Glutamatergic neuron (in vitro differentiated cells): ENCODE results near the gene STPG4. TPM values are rescaled to one million over a fixed set of nuclear protein-coding genes. Genes with fewer than 3 reads are reported as not detected.

Experiments used
- DNase-seq: peaks from one replicate; pipeline ENCODE4 v3.0.0; 2022
- H3K27ac Mint-ChIP-seq: one replicate; pipeline ENCODE4 v1.8.0; 2020; ENCODE audit warnings: mild to moderate bottlenecking, mixed read lengths, inconsistent platforms; ENCODE audit not compliant: unreplicated experiment
- H3K27me3 Mint-ChIP-seq: one replicate; pipeline ENCODE4 v1.8.0; 2020; ENCODE audit warnings: mild to moderate bottlenecking, moderate library complexity, mixed read lengths, inconsistent platforms; ENCODE audit not compliant: unreplicated experiment
- H3K36me3 Mint-ChIP-seq: one replicate; pipeline ENCODE4 v1.8.0; 2020; ENCODE audit warnings: mild to moderate bottlenecking, mixed read lengths, inconsistent platforms; ENCODE audit not compliant: unreplicated experiment
- H3K4me1 Mint-ChIP-seq: one replicate; pipeline ENCODE4 v1.8.0; 2020; ENCODE audit warnings: mild to moderate bottlenecking, low read depth, mixed read lengths, inconsistent platforms; ENCODE audit not compliant: unreplicated experiment
- H3K4me3 Mint-ChIP-seq: one replicate; pipeline ENCODE4 v1.8.0; 2020; ENCODE audit warnings: mild to moderate bottlenecking, mixed read lengths, inconsistent platforms; ENCODE audit not compliant: unreplicated experiment
- H3K9me3 Mint-ChIP-seq: one replicate; pipeline ENCODE4 v1.8.0; 2020; ENCODE audit warnings: mild to moderate bottlenecking, moderate library complexity, mixed read lengths, inconsistent platforms; ENCODE audit not compliant: unreplicated experiment
- total RNA-seq: library from RNA; stranded (reverse); fragmentation: NEBNext Ultra II Directional; extraction: Animal tissue kit (Norgen Biotek cat#: 25700); gene quantifications from one replicate; pipeline ENCODE4 v1.2.1, GENCODE V29; 2021; ENCODE audit not compliant: unreplicated experiment
- TF ChIP-seq, protein P1 (sequence below): fragments of 200-600 bp; sonication (generic); IDR thresholded peaks from one replicate; pipeline ENCODE4 v1.5.0; 2021; ENCODE audit not compliant: partially characterized antibody, unreplicated experiment

STPG4 gene
- total RNA-seq, 1 donor from 2014 or later, result 1.3 TPM

GRCh38 chr2:47051562-47051961 is 103.5 kb downstream of the STPG4 start:
- peaks cover 6% of the 10 kb centered on the region for H3K27me3 Mint-ChIP-seq
- no peak overlapping the region for H3K4me3 Mint-ChIP-seq
- peaks cover 11% of the 10 kb centered on the region for H3K4me1 Mint-ChIP-seq
- no peak for DNase-seq
- H3K36me3 Mint-ChIP-seq, result no peaks in the 10 kb centered on the region
- no peaks in the 10 kb centered on the region for H3K9me3 Mint-ChIP-seq
- no peak overlapping the region for H3K27ac Mint-ChIP-seq
- TF ChIP-seq, protein P1, sequence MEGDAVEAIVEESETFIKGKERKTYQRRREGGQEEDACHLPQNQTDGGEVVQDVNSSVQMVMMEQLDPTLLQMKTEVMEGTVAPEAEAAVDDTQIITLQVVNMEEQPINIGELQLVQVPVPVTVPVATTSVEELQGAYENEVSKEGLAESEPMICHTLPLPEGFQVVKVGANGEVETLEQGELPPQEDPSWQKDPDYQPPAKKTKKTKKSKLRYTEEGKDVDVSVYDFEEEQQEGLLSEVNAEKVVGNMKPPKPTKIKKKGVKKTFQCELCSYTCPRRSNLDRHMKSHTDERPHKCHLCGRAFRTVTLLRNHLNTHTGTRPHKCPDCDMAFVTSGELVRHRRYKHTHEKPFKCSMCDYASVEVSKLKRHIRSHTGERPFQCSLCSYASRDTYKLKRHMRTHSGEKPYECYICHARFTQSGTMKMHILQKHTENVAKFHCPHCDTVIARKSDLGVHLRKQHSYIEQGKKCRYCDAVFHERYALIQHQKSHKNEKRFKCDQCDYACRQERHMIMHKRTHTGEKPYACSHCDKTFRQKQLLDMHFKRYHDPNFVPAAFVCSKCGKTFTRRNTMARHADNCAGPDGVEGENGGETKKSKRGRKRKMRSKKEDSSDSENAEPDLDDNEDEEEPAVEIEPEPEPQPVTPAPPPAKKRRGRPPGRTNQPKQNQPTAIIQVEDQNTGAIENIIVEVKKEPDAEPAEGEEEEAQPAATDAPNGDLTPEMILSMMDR, result no peak

GRCh38 chr2:47050762-47051161 is 104.3 kb downstream of the STPG4 start:
- Mint-ChIP-seq H3K9me3 (peaks cover 2% of the 10 kb centered on the region), H3K27ac (no peak overlapping the region), H3K4me1 (peaks cover 3% of the 10 kb centered on the region), H3K27me3 (peaks cover 7% of the 10 kb centered on the region), H3K36me3 (no peaks in the 10 kb centered on the region), H3K4me3 (no peak overlapping the region)
- TF ChIP-seq, protein P1, result no peak
- DNase-seq, result no peak

- H3K4me1 Mint-ChIP-seq, result peaks cover 2% of the 10 kb centered on the region
- no peaks in the 10 kb centered on the region for H3K36me3 Mint-ChIP-seq
- peaks cover 9% of the 10 kb centered on the region for H3K27me3 Mint-ChIP-seq
- H3K27ac Mint-ChIP-seq, result no peak overlapping the region
- H3K4me3 Mint-ChIP-seq, result no peak overlapping the region
- no peak for DNase-seq
- H3K9me3 Mint-ChIP-seq, result peaks cover 4% of the 10 kb centered on the region
- TF ChIP-seq, protein P1, result no peak
Observed at GRCh38 chr2:47050021-47050760, 104.9 kb downstream of the STPG4 start.

DNA sequence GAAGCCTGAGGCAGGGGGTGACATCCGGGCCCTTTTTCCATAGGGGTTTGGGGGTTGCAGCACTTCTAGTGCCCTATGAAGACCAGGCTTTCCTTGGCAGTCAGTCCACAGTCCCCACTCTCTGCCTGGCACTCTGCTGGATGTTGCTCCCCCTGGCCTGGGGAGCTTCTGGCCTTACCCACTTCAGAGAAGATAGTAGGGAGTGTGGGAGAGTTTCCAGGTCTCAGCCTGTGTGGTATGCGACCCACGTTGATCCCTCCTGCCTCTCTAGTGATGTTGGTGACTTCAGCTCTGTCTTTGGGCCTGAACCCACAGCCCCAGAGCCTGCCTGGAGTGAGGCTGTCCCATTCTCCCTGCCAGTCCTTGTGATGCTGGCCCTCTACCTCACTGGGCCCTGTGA is 105.6 kb downstream of the STPG4 start:
- no peak overlapping the region for H3K4me3 Mint-ChIP-seq
- H3K27me3 Mint-ChIP-seq, result peaks cover 8% of the 10 kb centered on the region
- no peak overlapping the region for H3K27ac Mint-ChIP-seq

More for the DNA sequence above, 105.6 kb downstream of the STPG4 start:
- Mint-ChIP-seq H3K9me3 (peaks cover 5% of the 10 kb centered on the region), H3K4me1 (peaks cover under 1% of the 10 kb centered on the region), H3K36me3 (no peaks in the 10 kb centered on the region)
- TF ChIP-seq, protein P1, result no peak
- no peak for DNase-seq
